GM12875 (cell line): Measurements from ENCODE around the gene RHEBL1.

Source experiments
- H3K4me3 ChIP-seq: one replicate; pipeline ENCODE4 v1.5.1; 2011; ENCODE audit warnings: low read depth, low read length, control low read depth
- TF ChIP-seq, protein P1 (sequence below): IDR thresholded peaks from 2 replicates; pipeline ENCODE4 v1.5.1; 2011; ENCODE audit warnings: low read depth, mild to moderate bottlenecking, control low read depth, inconsistent platforms, low read length, moderate library complexity, borderline replicate concordance; ENCODE audit not compliant: insufficient read depth

The RHEBL1 gene

DNA sequence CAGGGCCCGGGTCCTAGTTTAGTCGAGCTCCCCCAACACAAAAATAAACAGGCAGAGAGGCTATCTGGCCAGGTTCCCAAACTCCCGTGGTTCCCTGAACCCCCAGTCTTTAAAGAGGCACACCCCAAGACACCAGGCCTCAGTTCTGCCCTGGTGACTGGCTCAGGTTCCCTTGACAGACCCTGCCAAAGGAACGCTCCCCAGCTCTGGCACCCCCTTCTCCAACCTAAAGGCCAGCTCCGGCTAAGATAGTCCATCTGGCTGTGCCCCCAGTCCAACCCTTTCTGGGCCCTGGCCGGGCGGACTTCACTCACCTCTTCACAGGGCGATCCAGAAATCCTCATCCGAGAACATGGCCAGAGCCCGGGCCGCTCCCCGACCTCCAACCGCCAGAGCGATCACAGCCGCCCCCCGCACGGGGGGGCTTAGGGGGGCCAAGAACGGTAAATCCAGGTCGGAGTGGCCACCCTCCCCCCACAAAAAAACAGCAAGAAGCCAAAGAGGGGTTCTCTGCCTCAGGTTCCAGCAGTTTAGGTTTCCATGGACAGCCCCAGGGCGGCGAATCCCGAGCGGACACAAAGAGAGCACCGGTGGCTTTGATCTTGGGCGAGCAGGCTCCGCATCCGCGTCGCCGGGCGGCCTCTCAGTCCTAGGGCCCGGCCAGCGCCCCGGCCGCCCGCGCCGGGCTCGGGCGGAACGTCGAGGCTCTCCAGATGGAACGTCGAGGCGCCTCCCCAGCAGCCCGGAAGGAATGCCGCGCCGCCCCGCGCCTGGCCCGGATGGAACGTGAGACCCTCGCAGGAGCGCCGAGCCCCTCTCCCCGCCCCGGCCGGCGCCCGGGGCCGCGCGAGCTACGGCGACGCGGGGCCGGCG lies 10.2 kb downstream of the RHEBL1 start:
- TF ChIP-seq, protein P1, sequence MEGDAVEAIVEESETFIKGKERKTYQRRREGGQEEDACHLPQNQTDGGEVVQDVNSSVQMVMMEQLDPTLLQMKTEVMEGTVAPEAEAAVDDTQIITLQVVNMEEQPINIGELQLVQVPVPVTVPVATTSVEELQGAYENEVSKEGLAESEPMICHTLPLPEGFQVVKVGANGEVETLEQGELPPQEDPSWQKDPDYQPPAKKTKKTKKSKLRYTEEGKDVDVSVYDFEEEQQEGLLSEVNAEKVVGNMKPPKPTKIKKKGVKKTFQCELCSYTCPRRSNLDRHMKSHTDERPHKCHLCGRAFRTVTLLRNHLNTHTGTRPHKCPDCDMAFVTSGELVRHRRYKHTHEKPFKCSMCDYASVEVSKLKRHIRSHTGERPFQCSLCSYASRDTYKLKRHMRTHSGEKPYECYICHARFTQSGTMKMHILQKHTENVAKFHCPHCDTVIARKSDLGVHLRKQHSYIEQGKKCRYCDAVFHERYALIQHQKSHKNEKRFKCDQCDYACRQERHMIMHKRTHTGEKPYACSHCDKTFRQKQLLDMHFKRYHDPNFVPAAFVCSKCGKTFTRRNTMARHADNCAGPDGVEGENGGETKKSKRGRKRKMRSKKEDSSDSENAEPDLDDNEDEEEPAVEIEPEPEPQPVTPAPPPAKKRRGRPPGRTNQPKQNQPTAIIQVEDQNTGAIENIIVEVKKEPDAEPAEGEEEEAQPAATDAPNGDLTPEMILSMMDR, result no peak
- H3K4me3 ChIP-seq, result peak overlapping the region; percentile 80

DNA sequence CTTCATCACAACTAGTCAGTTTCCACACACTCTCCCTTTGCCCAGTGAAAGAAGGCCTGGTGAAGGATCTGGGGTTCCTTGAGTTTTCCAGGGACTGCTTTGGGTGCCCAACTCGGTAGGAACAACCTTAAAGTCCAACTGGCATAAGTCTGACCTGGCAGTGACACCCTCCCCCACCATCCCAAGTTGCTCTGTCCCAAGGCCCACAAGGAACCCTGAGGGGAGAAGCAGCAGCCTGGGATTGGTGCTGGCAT lies 10.8 kb downstream of the RHEBL1 start:
- peak overlapping the region; percentile 80 for H3K4me3 ChIP-seq
- TF ChIP-seq, protein P1, result no peak

DNA sequence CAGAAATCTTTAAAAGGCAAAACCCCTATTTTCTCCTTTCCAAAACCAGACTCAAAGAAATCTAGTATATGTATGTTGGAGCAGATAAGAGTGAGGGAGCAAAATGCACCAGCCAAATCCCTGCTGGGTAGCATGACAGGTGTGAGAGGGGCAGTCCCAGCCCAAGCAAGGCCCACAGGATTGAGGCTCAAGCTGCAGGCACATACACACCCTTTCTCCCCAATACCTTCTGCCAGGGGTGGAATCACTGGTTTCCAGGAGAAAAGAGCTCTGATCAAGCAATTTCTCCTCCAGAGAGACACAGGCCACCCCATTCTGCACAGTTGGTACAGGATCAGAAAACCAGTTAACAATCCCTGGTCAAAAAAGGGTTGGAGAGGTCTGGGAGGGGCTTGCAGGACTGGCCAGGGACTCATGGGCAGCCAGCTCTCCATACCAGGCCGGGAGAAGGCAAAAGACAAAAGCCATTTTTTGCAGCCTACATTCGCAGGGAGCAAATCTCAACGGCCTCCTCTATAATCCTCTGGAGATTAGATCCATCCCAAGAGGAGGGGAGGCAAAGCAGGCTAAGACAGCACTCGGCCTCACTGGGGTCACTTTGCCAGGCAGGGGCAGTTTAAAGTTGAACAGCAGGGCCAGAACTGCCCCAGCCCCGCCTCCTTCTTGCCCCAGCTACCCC lies 11.3 kb downstream of the RHEBL1 start:
- TF ChIP-seq, protein P1, result no peak
- H3K4me3 ChIP-seq, result peak overlapping the region; percentile 80

DNA sequence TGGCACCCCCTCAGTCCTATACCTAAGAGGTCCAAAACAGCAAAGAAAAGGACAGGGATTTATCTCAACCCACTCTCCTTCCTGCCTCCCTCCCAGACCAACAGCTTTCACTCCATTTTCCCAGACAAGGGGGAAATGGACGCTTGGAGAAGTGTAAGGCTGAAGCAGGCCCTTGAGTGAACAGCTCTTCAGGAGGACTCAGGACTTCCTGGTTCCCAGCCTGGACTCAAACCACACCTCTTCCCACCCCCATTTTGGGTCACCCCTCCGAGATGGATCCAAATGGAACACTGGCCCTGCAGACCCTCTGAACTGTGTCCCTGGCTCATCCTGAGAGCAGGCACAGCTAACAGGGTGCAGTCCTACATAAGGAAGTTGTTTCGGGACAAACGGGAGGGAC lies 11.9 kb downstream of the RHEBL1 start:
- TF ChIP-seq, protein P1, result no peak
- peak overlapping the region; percentile 80 for H3K4me3 ChIP-seq

DNA sequence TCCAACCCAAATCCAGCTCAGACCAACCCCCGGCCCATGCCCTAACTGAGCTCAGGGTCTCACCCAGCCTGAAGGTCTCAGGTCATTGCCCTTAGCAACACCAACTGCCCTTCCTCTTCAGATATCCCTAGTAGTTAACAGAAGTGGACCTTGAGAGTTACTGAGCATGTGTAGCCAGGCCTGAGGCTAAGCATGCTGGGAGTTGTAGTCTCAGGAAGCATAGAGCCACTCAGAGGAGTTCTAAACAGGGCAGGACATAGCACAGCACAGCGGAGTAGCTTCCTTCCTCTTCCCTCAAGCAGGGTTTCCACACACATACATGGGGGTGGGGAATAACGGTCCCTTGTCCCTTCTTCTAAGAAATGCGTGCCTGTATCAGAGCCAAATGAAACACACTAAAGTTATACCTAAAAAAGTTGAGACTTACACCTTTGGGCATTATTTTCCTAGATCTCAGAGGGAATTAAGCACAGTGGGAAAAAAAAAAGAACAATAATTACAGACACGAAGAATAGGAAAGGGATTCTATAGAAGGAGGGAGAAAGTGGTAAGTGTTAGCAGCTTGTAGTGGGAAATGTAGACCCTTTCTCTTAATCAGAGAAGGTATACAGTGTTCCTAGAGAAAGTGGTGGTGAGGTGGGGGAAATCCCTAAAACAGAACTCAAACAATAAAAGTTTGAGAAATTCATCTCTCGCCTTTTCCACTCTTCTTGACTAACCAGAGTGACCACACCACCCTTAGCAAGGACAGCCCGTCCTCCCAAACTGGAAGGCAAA lies 13.6 kb downstream of the RHEBL1 start:
- H3K4me3 ChIP-seq, result peak overlapping the region; percentile 80
- TF ChIP-seq, protein P1, result no peak

DNA sequence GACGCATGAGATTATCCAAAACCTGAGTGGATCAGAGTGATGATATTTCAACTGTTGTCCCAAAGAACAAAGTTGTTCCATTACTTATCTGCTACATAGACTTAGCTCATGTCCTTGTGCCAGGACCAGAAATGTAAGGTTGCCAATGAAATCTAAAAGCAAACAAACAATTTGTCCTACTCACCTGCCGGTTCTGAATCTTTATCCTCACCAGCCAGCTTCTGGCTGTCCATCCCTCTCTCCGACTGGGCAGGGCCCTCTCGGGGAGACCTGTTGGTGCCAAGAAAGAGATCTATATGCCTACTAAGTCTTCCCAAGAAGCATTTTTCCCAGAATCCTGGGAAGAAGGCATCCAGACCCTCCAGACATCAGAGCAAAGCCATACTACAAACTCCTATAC lies 14.7 kb downstream of the RHEBL1 start:
- TF ChIP-seq, protein P1, result no peak
- no peak overlapping the region for H3K4me3 ChIP-seq
